Naive B cell (primary cell): ENCODE results near the gene SPRTN. TPM values are rescaled to one million over a fixed set of nuclear protein-coding genes. Genes with fewer than 3 reads are reported as not detected.

Experiments used
- ATAC-seq, 2 donors: fragments of 150-1000 bp; cut with Tn5 transposase; 2 replicates each; pipeline ENCODE4 v1.10.0; 2021; ENCODE audit warnings: low read depth in 2 of 2, mild to moderate bottlenecking in 2 of 2, moderate library complexity in 2 of 2
- DNase-seq: peaks from one replicate; pipeline ENCODE4 v3.0.0; 2022
- H3K27ac Mint-ChIP-seq, 6 donors: one replicate each; pipeline ENCODE4 v1.8.0; 2020 to 2022; ENCODE audit warnings: mild to moderate bottlenecking in 6 of 6, mixed read lengths in 6 of 6, moderate library complexity in 5 of 6, inconsistent platforms in 2 of 6
- H3K27me3 Mint-ChIP-seq, 3 donors: one replicate each; pipeline ENCODE4 v1.8.0; 2021 to 2022; ENCODE audit warnings: mixed read lengths in 3 of 3, mild to moderate bottlenecking in 1 of 3
- H3K36me3 Mint-ChIP-seq, 2 donors: one replicate each; pipeline ENCODE4 v1.8.0; 2020 to 2022; ENCODE audit warnings: mixed read lengths in 2 of 2, inconsistent platforms in 1 of 2, mild to moderate bottlenecking in 1 of 2
- H3K4me1 Mint-ChIP-seq, 3 donors: one replicate each; pipeline ENCODE4 v1.8.0; 2020 to 2022; ENCODE audit warnings: mixed read lengths in 3 of 3, inconsistent platforms in 1 of 3, mild to moderate bottlenecking in 1 of 3, moderate library complexity in 1 of 3
- H3K4me3 Mint-ChIP-seq, 8 donors: one replicate each; pipeline ENCODE4 v1.8.0; 2020 to 2022; ENCODE audit warnings: mild to moderate bottlenecking in 8 of 8, mixed read lengths in 8 of 8, moderate library complexity in 8 of 8, inconsistent platforms in 2 of 8
- H3K9me3 Mint-ChIP-seq, 7 donors: one replicate each; pipeline ENCODE4 v1.8.0; 2020 to 2022; ENCODE audit warnings: mixed read lengths in 7 of 7, mild to moderate bottlenecking in 5 of 7, inconsistent platforms in 2 of 7, moderate library complexity in 1 of 7
- polyA plus RNA-seq, 6 donors: library from polyadenylated mRNA; unstranded; fragments of 300-500 nt; fragmentation: Illumina TruSeq; gene quantifications; one replicate each; pipeline ENCODE4 v1.2.3, GENCODE V29; 2021; ENCODE audit warnings: low read depth in 6 of 6

SPRTN gene
- polyA plus RNA-seq, 6 donors from 2014 or later = 15.6 to 24.7 (median 19.3) TPM

DNA sequence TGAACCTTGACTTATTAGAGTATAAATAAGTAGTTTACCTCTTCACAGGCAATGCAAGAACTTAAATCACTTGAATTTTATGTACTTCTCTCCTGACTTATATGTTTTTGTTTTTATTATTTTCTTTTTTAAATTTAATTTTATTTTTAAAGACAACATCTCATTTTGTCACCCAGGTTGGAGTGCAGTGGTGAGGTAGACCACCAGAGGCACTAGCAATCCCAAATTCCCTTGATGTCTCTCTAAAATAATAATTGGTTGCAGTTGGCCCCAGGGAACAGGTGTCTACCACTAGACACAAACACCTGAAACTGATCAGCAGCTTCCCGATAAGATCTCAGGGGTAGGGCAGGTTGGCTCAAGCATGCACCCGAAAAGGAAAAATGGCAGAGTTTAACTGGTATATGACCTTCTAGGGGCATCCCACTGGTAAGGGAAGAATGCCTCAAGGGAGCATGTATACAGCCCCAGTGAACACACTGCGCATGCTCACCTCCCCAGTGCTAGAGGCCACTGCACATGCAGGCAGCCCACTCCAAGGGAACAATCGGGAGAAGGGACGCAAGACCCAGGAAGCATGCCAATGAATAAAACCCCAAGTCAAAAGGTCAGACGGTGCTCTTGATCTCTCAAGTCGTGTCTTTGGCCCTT lies 15.1 kb upstream of the SPRTN start:
- H3K9me3 Mint-ChIP-seq = no peaks in the 10 kb centered on the region
- H3K4me1 Mint-ChIP-seq = no peaks in the 10 kb centered on the region
- DNase-seq = no peak
- H3K27me3 Mint-ChIP-seq = no peaks in the 10 kb centered on the region
- no peak for ATAC-seq
- H3K27ac Mint-ChIP-seq = no peak overlapping the region
- no peaks in the 10 kb centered on the region for H3K36me3 Mint-ChIP-seq
- no peak overlapping the region for H3K4me3 Mint-ChIP-seq

GRCh38 chr1:231324660-231325059 lies 13.4 kb upstream of the SPRTN start:
- DNase-seq (no peak), ATAC-seq (no peak)
- Mint-ChIP-seq H3K9me3 (no peaks in the 10 kb centered on the region), H3K4me1 (peaks cover 0 to 4% (median 0%) of the 10 kb centered on the region in 3 donors), H3K27ac (no peak overlapping the region), H3K36me3 (no peaks in the 10 kb centered on the region), H3K27me3 (no peaks in the 10 kb centered on the region), H3K4me3 (no peak overlapping the region)

DNA sequence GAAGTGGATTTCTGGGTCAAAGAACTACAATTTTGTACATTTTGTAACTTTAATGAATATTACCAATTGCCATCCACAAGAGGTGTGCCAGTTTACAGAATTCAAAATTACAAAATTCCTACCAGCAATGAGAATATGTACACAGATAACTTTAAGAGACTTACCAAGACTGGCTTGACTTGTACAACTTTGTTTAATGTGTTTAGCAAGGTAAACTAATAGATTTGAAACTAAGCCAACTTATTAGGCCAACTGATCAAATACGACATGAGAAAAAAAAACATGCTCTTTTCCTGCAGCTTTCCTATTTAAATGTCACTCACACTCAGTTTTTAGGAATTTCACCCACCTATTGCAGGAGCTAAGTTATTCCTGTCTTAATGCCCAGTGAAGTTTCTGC lies 11.8 kb upstream of the SPRTN start:
- no peak for ATAC-seq
- Mint-ChIP-seq H3K9me3 (no peaks in the 10 kb centered on the region), H3K27ac (no peak overlapping the region), H3K36me3 (no peaks in the 10 kb centered on the region), H3K4me3 (no peak overlapping the region), H3K4me1 (peaks cover 0 to 5% (median 4%) of the 10 kb centered on the region in 3 donors), H3K27me3 (no peaks in the 10 kb centered on the region)
- no peak for DNase-seq

DNA sequence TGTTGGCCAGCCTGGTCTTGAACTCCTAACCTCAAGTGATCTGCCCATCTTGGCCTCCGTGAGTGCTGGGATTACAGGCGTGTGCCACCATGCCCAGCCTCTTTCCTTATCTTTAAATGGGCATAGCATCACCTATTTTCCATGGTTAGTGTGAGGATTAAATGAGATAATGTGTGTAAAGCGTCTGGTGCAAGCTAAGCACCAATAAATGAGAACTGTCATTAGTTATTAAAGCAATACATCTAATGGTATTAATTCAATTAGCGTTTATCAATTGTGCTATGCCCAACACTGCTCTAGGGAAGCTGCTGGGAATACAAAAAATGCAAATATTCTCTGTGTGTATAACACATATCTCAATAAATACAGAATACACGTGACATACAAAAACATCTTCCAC lies 10.5 kb upstream of the SPRTN start:
- no peak for ATAC-seq
- H3K4me1 Mint-ChIP-seq = peaks cover 7 to 14% (median 8%) of the 10 kb centered on the region in 3 donors
- H3K4me3 Mint-ChIP-seq = no peak overlapping the region
- peak overlapping the region in 1 of 6 donors; percentile 76 for H3K27ac Mint-ChIP-seq
- H3K27me3 Mint-ChIP-seq = no peaks in the 10 kb centered on the region
- DNase-seq = no peak
- H3K36me3 Mint-ChIP-seq = peaks cover 0 to 5% of the 10 kb centered on the region in 2 donors
- H3K9me3 Mint-ChIP-seq = no peaks in the 10 kb centered on the region

GRCh38 chr1:231329483-231329882 lies 8.6 kb upstream of the SPRTN start:
- Mint-ChIP-seq H3K36me3 (peaks cover 0 to 5% of the 10 kb centered on the region in 2 donors), H3K9me3 (no peaks in the 10 kb centered on the region), H3K4me1 (peaks cover 16 to 26% (median 17%) of the 10 kb centered on the region in 3 donors), H3K27ac (no peak overlapping the region), H3K4me3 (no peak overlapping the region), H3K27me3 (no peaks in the 10 kb centered on the region)
- DNase-seq = no peak
- ATAC-seq = no peak

DNA sequence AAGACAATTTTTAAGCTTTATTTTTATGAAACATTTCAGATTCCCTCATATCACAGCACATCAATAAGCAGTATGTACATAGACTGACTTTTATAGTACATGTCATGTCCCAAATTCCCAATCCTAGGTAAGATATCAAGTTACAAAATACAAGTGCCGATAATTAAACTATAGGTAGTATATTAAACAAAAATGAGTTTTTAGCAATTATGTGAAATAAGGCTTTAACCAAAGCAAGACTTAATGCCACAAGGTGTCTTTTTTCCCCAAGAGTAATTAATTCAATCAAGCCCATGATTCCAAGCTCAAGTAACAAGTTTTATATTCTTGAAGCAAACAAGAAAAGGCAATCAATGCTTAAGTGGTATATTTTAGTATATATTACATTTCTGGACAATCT lies 5.3 kb upstream of the SPRTN start:
- H3K4me3 Mint-ChIP-seq = peak overlapping the region in 2 of 8 donors; percentile 15 to 31
- ATAC-seq = no peak
- H3K4me1 Mint-ChIP-seq = peaks cover 31 to 55% (median 39%) of the 10 kb centered on the region in 3 donors
- H3K27me3 Mint-ChIP-seq = no peaks in the 10 kb centered on the region
- peak overlapping the region in 1 of 6 donors; percentile 5 for H3K27ac Mint-ChIP-seq
- DNase-seq = no peak
- H3K36me3 Mint-ChIP-seq = peaks cover 5 to 8% of the 10 kb centered on the region in 2 donors
- no peaks in the 10 kb centered on the region for H3K9me3 Mint-ChIP-seq

DNA sequence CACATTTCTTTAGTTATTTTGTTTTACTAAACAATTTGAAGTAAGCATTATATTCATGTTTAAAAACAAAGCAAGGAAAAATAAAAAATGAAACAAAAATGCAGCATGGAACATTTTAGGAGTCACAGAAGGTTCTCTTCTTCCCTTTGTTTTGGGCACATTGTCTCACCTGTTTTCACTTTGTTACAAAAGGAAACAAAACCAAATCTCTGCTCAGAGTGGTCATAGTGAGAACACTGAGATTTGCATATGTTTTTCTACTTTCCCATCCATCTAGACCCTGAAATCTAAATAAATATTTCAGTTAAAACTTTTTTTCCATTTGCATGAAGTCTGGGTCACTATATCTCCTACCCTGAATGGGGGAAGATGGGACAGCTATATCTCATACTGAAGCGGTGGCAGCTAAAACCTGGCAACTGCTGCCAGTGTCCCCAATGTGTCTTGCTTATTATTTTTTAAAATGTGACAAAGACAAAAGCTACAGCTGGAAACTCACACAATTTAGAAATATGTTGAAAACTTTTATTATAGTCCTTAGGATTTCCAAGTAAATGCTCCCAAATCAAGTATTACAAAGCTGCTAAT lies 3.9 kb upstream of the SPRTN start:
- peaks cover 39 to 68% (median 51%) of the 10 kb centered on the region in 3 donors for H3K4me1 Mint-ChIP-seq
- peak overlapping the region in 7 of 8 donors; percentile 65 to 99 (median 94) for H3K4me3 Mint-ChIP-seq
- ATAC-seq = no peak
- H3K27me3 Mint-ChIP-seq = no peaks in the 10 kb centered on the region
- peaks cover 5 to 8% of the 10 kb centered on the region in 2 donors for H3K36me3 Mint-ChIP-seq
- H3K27ac Mint-ChIP-seq = peak overlapping the region in 1 of 6 donors; percentile 56
- H3K9me3 Mint-ChIP-seq = no peaks in the 10 kb centered on the region
- DNase-seq = no peak

DNA sequence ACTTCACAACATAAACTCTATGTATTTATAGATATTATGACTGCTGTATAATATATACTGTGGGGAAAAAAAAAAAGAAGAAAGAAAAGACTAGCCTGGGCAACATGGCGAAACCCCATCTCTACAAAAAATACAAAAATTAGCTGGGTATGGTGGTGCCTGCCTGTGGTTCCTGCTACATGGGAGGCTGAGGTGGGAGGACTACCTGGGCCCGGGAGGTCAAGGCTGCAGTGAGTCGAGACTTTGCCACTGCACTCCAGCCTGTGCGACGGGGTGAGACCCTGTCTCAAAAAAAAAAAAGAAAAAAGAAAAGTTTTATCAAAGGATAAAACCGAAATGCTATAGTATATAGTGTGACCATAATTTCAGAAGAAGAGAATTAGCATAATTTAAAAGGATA lies 3.1 kb upstream of the SPRTN start:
- H3K4me1 Mint-ChIP-seq = peaks cover 41 to 75% (median 57%) of the 10 kb centered on the region in 3 donors
- peaks cover 5 to 8% of the 10 kb centered on the region in 2 donors for H3K36me3 Mint-ChIP-seq
- DNase-seq (no peak), ATAC-seq (no peak)
- no peaks in the 10 kb centered on the region for H3K9me3 Mint-ChIP-seq
- peak overlapping the region in 1 of 6 donors; percentile 47 for H3K27ac Mint-ChIP-seq
- H3K27me3 Mint-ChIP-seq = no peaks in the 10 kb centered on the region
- peak overlapping the region; percentile 53 to 99 (median 90) for H3K4me3 Mint-ChIP-seq

DNA sequence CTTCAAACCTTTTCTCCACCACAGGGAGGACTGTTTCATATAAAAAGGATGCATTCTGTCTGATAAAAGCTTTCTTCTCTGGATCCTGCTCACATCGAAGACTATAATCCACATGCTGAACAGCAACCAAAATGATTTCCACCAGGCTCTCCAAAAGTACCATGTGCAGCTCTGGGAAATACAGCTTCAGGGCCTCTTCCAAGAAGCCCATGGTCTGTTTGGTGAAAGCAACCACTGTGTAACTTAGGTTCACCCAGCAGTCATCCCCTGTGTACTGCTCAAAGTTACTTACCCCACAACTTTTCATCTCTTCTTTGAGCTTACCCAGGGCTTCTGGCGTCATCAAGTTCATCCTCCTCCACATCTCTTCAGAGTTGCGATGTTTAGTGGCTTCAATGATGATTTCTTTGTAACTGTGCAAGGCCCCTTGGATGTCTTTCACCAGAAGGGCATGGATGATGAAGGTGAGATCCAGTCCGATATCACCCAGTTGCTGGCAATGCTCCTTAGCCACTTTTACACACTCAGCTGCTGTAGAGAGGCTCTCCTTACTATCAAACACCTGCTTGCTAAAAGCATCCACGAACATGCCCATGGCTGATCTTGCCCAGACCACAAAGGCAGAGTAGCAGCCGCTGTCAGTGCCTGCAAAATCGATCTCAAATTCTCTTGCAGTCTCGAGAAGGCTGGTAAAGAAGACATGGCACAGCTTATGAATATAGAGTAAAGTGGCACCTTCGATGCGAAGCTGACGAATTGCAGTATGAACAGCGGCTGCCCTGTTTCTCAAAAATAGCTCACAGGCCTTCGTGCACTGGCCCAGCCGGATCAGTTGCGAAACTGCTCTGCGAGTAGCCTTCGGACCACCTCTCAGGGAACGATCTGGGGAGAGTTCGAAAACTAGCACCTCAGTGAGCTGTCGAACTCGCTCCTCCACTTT lies 2.2 kb upstream of the SPRTN start:
- H3K27ac Mint-ChIP-seq = peak overlapping the region in 4 of 6 donors; percentile 24 to 100 (median 48)
- DNase-seq = no peak
- no peak for ATAC-seq
- peaks cover 5 to 8% of the 10 kb centered on the region in 2 donors for H3K36me3 Mint-ChIP-seq
- H3K9me3 Mint-ChIP-seq = no peaks in the 10 kb centered on the region
- peak overlapping the region; percentile 90 to 100 (median 99) for H3K4me3 Mint-ChIP-seq
- no peaks in the 10 kb centered on the region for H3K27me3 Mint-ChIP-seq
- peaks cover 46 to 82% (median 52%) of the 10 kb centered on the region in 3 donors for H3K4me1 Mint-ChIP-seq

GRCh38 chr1:231337043-231337471 lies 1.0 kb upstream of the SPRTN start:
- no peaks in the 10 kb centered on the region for H3K27me3 Mint-ChIP-seq
- peak overlapping the region; percentile 90 to 100 (median 99) for H3K4me3 Mint-ChIP-seq
- H3K4me1 Mint-ChIP-seq = peaks cover 43 to 79% (median 45%) of the 10 kb centered on the region in 3 donors
- DNase-seq (no peak), ATAC-seq (peak in 1 of 2 donors; percentile 0)
- H3K27ac Mint-ChIP-seq = peak overlapping the region; percentile 99 to 100 (median 100)
- no peaks in the 10 kb centered on the region for H3K9me3 Mint-ChIP-seq
- H3K36me3 Mint-ChIP-seq = peaks cover 3 to 8% of the 10 kb centered on the region in 2 donors

DNA sequence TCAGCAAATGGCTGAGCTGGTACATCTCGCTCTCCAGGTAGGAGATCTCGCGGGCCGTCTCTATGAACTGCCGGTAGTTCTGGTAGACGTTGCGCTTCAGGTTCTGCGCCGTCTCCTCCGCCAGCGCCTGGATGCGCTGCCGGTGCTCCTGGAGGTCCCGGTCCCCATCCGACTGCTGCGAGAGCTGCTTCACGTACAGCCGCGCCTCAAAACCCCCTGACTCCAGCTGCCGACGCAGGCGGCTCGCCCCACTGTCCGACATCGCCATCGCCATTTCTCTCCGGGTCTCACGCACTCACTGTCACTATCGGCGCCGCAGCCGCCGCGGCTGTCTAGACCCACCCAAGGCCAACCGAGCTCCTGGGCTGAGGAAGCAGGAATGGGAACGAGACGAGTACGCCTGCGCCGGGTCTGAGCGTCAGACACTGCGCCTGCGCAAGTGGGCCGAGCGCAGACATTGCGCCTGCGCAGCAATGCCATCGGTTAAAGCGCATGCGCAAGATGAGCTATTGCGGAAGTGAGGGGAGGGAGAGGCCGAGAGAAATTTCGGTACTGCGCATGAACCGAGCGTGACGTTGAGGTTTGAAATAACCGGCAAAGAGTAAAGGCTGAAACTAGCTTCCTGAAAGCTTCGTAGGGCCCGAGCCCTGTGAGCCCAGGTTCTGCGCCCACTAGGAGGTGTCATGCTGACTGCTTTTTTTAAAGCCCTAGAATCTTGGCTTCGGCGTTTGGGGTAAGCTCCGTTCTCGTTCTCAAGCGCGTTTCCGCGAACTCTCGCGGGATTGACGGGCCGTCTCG lies 422 bp upstream of the SPRTN start, which contains the start of gene EXOC8:
TSS of gene EXOC8 (minus strand) at position 381 of the 798 bp plus-strand sequence. CDS start at position 274, 107 bp downstream.
- Mint-ChIP-seq H3K4me3 (peak within 1 kb of the TSS; percentile 90 to 100 (median 99)), H3K4me1 (peaks cover 44 to 74% (median 44%) of the 10 kb centered on the region in 3 donors), H3K36me3 (peaks cover 5 to 8% of the 10 kb centered on the region in 2 donors), H3K27ac (peak within 1 kb of the TSS; percentile 99 to 100 (median 100)), H3K9me3 (no peaks in the 10 kb centered on the region), H3K27me3 (no peaks in the 10 kb centered on the region)
- peak; percentile 99 for DNase-seq
- ATAC-seq = peak; percentile 77

GRCh38 chr1:231340328-231341013 lies 2.4 kb downstream of the SPRTN start:
- peaks cover 5 to 13% of the 10 kb centered on the region in 2 donors for H3K36me3 Mint-ChIP-seq

More at GRCh38 chr1:231340328-231341013, 2.4 kb downstream of the SPRTN start:
- H3K9me3 Mint-ChIP-seq = no peaks in the 10 kb centered on the region
- no peak overlapping the region for H3K27ac Mint-ChIP-seq
- ATAC-seq (no peak), DNase-seq (no peak)
- H3K4me3 Mint-ChIP-seq = peak overlapping the region in 3 of 8 donors; percentile 9 to 22 (median 12)
- no peaks in the 10 kb centered on the region for H3K27me3 Mint-ChIP-seq
- H3K4me1 Mint-ChIP-seq = peaks cover 34 to 47% (median 42%) of the 10 kb centered on the region in 3 donors
